A549 (cell line): Measurements from ENCODE around the gene SUN1.

Experiments
- CTCF ChIP-seq: fragments of >200 bp; sonication (Bioruptor Twin); formaldehyde crosslinking; IDR thresholded peaks from 3 replicates; pipeline ENCODE4 v1.5.1; 2016
- ESRRA ChIP-seq: fragments of 150-350 bp; IDR thresholded peaks from 2 replicates; pipeline ENCODE4 v1.6.1; 2014; ENCODE audit warnings: mild to moderate bottlenecking, low read length, borderline replicate concordance
- MAZ ChIP-seq: fragments of 150-350 bp; IDR thresholded peaks from 2 replicates; pipeline ENCODE4 v1.6.1; 2014; ENCODE audit warnings: antibody characterized with exemption, low read depth, low read length, borderline replicate concordance
- SMC3 ChIP-seq: fragments of >200 bp; sonication (Bioruptor Twin); formaldehyde crosslinking; IDR thresholded peaks from 3 replicates; pipeline ENCODE4 v1.6.1; 2018; ENCODE audit warnings: inconsistent platforms
- USF2 ChIP-seq: fragments of 450-650 bp; IDR thresholded peaks from 2 replicates; pipeline ENCODE4 v1.6.1; 2014; ENCODE audit warnings: antibody characterized with exemption
- ZFP36 ChIP-seq: fragments of 450-650 bp; IDR thresholded peaks from 2 replicates; pipeline ENCODE4 v1.6.1; 2014; ENCODE audit warnings: borderline replicate concordance; ENCODE audit not compliant: partially characterized antibody

GRCh38 chr7:843230-843629 lies 11.0 kb downstream of the SUN1 start:
- TF ChIP-seq ZFP36 = no peak
- no peak for TF ChIP-seq ESRRA
- TF ChIP-seq USF2 = no peak
- TF ChIP-seq CTCF = no peak
- TF ChIP-seq SMC3 = no peak
- no peak for TF ChIP-seq MAZ
